GM21723 (cell line): ENCODE results near the gene CNPY4.
"Not testable (repeated sequence)": the region's sequence is repeated elsewhere in the genome, so short reads cannot be mapped to it uniquely, and the experiment has no call there.

Source experiments
- ATAC-seq: cut with Tn5 transposase; IDR thresholded peaks from one replicate; pipeline ENCODE4 v1.9.1; 2021; ENCODE audit warnings: mild to moderate bottlenecking, moderate library complexity; ENCODE audit not compliant: unreplicated experiment

The CNPY4 gene

DNA sequence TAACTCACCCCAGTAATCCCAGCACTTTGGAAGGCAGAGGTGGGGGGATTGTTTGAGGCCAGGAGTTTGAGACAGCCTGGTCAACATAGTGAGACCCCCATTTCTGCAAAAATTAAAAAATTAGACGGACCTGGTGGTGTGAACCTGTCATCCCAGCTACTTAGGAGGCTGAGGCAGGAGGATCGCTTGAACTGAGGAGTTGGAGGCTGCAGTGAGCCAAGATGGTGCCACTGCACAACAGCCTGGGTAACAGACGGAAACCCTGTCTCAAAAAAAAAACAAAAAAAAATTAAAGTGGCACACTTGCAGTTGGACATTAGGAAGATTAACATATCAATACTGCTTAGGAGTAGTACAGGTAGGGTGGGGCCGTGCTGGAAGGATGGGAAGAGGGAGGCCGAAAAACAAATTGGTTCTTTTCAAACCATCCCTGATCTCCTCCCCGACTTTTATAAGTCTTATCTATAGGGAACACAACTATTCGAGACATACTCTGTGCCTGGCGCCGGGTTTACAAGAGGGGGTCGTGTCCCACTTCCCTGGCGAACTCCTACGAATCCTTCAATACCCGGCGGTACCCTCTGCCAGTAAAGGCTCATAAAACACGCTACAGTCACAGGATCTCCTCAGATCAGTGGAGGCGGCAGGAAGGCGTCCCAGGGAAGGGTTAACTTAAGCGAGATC, 904 bp upstream of the CNPY4 start:
- no peak for ATAC-seq

DNA sequence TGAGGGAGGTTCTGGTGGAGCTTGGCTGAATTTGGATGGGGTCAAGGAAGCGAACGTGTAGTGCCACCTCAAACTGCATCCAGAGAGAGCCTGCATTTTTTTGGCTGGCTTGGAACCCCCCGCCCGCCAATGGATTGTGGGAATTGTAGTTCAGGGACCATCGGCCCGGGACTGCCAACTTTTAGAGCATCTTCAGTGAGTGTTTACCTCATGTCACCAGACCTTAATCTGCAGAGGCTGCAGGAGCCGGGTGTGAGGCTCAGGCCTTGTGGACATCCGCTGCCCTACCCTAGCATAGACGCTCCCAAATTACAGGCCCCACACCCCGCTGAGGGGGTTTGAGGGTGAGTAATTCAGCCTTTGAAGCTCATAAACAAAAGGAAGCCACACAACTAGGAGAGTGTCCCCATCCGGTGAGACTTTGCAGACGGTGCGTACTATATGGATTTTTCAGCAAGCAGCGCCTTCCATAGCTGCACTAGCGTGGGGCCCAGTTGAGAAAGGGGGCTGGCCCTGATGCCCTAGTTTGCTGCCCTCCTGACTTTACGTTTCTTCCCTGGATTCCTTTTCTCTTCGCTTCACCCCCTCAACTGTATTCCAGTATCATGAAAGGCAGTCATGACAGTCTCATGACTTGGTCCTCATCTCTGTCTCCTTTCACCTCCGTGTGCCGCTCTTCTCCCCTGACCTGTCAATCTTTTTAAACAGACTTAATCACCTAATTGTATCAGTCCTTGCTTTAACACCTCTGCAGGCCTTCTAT, 717 bp downstream of the CNPY4 start:
- peak; percentile 40 for ATAC-seq

DNA sequence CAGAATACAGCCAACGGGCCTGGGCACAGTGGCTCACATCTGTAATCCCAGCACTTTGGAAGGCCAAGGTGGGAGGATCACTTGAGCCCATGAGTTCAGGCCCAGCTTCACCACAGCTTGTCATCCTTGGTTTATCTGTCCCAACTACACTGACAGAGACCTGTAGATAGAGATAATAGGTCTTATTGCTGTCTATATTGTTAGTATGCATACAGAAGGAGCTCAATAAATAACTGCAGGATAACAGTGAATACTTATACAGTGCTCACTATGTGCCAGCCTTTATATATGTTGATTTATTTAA, 1.3 kb downstream of the CNPY4 start:
- ATAC-seq: no peak

DNA sequence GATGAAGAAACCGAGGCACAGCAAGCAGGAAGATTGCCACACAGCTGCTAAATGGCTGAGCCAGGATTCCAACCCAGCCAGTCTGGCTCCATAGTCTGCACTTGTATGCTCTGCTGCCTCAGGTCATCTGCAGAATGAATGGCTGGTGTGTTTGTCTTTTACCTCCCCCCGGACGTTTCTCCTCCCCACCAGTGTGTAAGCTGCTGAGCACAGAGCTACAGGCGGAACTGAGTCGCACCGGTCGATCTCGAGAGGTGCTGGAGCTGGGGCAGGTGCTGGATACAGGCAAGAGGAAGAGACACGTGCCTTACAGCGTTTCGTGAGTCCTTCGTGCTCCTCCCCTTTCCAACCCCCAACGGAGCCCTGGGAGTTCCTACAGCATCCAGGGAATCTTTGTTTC, 2.6 kb downstream of the CNPY4 start:
- no peak for ATAC-seq

DNA sequence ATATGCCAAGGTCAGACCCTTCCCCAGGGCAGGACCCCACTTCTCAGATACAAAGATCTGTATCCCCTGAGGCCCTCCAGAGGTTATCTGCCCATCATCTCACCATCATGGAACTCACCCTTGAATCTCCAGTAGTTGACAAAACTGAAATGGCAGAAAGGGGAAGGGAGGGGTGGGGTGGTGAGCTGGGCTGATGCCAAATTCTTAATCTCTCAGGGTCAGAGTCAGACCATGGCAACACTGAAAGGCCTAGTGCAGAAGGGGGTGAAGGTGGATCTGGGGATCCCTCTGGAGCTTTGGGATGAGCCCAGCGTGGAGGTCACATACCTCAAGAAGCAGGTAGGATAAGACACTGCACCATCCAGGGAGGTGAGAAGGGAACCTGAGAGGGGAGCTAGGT, 3.1 kb downstream of the CNPY4 start:
- ATAC-seq: no peak

DNA sequence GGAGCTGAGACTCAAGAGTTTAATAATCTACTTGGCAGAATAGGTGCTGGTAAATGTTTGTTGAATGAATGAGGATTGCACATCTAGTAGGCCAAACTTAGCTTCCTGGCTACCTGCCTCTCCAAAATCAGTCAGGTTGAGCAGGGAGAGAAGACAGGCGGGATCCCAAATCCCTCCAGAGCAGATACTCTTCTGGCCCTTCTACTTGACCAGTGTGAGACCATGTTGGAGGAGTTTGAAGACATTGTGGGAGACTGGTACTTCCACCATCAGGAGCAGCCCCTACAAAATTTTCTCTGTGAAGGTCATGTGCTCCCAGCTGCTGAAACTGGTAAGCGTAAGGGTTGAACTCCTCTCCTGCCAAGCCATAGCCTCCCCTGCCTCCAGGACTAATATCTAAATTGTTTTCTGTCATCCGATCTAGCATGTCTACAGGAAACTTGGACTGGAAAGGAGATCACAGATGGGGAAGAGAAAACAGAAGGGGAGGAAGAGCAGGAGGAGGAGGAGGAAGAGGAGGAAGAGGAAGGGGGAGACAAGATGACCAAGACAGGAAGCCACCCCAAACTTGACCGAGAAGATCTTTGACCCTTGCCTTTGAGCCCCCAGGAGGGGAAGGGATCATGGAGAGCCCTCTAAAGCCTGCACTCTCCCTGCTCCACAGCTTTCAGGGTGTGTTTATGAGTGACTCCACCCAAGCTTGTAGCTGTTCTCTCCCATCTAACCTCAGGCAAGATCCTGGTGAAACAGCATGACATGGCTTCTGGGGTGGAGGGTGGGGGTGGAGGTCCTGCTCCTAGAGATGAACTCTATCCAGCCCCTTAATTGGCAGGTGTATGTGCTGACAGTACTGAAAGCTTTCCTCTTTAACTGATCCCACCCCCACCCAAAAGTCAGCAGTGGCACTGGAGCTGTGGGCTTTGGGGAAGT, 5.1 kb downstream of the CNPY4 start:
- ATAC-seq: no peak

DNA sequence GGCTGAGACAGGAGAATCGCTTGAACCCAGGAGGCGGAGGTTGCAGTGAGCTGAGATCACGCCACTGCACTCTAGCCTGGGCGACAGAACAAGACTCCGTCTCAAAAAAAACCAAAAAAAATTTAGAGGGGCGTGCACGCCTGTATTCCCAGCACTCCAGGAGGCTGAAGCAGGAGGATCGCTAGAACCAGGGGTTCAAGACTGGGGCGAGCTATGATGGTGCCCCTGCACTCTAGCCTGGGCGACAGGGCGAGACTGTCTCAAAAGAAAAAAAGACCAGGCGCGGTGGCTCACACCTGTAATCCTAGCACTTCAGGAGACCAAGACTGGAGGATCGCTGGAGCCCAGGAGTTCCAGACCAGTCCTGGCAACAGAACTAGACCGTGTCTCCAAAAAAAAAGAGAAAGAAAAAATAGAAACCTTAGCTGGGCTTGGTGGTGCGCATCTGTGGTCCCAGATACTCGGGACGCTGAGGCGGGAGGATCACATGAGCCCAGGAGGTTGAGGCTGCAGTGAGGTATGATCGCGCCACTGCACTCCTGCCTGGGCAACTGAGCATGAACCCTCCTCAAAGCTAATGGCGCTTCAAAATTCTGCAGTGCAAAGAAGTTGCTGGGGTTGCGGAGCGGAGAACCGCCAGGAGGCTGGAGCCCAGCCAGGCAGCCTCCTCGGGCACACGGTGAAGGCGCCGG, 7.0 kb downstream of the CNPY4 start:
- peak; percentile 24 for ATAC-seq

DNA sequence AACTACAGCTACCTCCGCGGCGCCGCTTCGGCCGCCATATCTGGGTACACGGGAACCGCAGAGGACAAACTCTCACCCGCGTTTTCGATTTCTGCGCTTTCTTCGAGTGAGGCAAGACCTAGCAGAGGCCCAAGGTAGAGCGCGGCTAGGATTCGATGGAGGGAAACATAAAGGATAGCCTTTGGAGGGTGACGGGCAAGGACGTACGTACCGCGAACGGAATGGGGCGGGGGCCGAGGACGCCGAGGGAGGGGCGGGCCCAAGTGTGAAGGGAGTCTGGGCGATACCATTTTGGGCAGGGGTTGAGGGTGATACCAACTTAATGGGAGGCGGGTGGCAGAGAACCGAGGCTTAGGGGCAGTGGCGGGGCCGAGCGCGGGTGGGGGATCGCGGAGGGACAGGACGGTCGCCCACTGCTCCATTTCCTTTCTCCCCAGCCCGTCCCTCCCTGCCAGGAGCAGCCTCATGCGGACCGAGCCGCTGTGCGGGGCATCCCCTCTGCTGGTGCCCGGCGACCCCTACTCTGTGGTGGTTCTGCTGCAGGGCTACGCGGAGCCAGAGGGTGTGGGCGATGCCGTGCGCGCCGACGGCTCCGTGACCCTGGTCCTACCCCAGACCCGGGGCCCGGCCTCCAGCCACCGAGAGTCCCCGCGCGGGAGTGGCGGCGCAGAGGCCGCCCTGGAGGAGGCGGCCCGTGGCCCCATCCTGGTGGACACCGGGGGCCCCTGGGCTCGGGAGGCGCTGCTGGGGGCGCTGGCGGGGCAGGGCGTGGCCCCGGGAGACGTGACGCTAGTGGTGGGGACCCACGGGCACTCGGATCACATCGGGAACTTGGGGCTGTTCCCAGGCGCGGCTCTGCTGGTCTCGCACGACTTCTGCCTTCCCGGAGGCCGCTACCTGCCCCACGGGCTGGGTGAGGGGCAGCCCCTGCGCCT, 7.8 kb downstream of the CNPY4 start, which contains the start of gene MBLAC1:
Gene MBLAC1, plus strand, starts transcription at position 37 of the 935 bp plus-strand sequence. Its CDS starts 429 bp downstream, at position 466.
- peak; percentile 67 for ATAC-seq

DNA sequence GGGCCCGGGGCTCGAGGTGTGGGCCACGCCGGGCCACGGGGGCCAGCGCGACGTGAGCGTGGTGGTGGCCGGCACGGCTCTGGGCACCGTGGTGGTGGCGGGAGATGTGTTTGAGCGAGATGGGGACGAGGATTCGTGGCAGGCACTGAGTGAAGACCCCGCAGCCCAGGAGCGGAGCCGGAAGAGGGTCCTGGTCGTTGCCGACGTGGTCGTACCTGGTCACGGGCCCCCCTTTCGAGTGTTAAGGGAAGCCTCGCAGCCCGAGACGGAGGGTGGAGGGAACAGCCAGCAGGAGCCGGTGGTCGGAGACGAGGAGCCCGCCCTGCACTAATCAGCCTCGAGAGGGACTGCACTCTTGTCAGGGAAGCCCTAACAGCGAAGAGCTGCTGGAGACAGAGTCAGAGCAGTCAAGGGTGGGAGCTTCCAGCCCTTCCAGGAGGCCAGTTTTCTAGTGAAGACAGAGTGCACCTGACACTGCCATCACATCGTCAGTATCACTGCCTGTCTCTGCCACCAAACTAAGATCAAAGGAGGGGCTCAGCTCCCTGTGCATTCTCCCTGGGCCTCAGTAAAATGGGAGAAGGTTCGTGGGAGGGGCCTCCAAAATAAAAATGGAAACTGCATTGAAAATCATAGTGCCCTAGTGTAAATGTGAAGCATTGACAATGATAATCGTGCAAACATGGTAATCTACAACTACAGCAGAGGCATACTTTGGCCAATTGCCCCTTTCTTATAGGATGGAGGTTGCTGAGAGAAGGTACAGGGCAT, 8.6 kb downstream of the CNPY4 start:
- no peak for ATAC-seq

DNA sequence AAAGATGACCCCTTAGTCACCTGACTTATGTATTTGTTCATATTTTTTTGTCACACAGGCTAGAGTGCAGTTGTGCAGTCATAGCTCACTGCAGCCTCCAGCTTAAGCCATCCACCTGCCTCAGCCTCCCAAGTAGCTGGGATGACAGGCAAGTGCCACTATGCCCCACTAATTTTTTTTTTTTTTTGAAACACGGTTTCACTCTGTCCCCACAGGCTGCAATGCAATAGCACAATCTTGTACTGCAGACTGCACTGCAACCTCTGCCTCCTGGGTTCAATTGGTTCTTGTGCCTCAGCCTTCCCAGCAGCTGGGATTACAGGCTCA, 9.2 kb downstream of the CNPY4 start:
- ATAC-seq: no peak

DNA sequence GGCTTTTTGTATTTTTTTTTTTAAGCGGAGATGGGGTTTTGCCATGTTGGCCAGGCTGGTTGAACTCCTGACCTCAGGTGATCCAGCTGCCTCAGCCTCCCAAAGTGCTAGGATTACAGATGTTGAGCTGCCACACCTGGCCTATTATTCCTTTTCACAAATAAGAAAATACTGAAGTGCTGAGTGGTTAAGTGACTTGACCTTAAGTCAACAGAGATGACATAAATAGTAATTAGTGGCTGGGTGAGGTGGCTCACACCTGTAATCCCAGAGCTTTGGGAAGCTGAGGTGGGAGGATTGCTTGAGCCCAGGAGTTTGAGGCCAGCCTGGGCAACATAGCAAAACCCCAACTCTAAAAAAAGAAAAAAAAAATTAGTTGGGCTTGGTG, 10.8 kb downstream of the CNPY4 start:
- not testable (repeated sequence) for ATAC-seq

DNA sequence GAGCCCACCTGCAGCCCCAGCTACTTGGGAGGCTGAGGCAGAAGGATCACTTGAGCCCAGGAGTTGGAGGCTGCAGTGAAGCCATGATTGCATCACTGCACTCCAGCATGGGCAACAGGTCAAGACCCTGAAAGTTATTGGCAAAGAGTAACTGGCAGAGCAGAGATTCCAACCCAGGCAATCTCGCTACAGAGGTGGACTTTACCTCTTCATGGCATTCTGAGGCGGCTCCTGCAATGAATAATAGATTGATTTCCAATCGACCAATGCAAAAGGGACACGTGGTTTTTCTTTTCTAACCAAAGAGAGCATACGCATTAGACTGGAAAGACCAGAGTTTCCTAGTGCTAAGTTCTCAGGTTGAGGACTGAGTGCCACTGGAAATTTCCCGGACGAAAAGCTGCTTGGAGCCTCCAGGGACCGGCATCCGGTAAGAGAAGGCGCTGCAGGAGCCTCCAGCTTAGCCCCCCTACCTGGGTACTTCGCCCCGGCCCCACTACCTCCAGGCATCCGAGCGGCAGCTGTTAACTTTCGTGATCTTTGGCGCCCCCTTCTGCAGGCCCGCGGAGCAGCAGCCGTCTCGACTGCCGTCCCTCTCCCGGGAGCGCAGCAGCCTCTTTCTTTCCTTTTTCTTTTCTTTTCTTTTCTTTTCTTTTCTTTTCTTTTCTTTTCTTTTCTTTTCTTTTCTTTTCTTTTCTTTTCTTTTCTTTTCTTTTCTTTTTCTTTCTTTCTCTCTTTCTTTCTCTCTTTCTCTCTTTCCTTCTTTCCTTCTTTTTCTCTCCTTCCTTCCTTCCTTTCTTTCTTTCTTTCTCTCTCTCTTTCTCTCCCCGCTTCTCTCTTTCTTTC, 11.4 kb downstream of the CNPY4 start:
- ATAC-seq: no peak

DNA sequence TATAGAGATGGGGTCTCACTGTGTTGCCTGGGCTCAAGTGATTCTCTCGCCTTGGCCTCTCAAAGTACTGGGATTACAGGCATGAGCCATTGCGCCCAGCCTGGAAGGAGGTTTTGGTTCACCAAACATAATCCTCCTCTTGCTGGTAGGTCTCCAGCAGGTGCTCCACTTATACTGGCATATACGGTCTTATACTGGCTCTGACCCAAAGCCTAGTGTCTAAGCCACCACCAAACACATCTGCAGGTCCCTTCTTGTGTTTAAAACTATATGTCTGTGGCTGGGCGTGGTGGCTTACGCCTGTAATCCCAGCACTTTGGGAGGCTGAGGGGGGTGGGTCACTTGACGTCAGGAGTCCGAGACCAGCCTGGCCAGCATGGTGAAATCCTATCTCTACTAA, 12.7 kb downstream of the CNPY4 start:
- no peak for ATAC-seq

DNA sequence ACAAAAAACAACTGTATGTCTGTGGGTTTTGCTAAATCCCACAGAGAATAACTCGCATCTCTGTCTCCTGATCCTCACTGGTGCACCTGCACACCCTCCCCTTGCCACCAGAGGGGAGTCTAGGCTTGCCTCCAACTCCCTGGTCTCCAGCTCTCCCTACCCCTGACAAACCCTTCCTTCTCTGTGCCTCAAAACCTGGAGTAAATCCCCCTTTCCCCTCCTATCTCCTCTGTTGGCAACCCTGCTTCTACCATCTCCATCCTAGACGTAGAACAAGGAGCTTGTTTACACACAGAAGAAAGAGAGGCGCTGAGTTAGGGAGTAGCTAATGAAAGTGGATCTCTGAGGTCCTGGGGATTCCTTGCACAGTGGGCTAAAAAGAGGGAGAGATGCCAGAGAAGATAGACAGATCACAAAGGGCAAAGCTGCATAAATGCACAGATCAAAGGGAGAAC, 13.3 kb downstream of the CNPY4 start:
- peak; percentile 58 for ATAC-seq

DNA sequence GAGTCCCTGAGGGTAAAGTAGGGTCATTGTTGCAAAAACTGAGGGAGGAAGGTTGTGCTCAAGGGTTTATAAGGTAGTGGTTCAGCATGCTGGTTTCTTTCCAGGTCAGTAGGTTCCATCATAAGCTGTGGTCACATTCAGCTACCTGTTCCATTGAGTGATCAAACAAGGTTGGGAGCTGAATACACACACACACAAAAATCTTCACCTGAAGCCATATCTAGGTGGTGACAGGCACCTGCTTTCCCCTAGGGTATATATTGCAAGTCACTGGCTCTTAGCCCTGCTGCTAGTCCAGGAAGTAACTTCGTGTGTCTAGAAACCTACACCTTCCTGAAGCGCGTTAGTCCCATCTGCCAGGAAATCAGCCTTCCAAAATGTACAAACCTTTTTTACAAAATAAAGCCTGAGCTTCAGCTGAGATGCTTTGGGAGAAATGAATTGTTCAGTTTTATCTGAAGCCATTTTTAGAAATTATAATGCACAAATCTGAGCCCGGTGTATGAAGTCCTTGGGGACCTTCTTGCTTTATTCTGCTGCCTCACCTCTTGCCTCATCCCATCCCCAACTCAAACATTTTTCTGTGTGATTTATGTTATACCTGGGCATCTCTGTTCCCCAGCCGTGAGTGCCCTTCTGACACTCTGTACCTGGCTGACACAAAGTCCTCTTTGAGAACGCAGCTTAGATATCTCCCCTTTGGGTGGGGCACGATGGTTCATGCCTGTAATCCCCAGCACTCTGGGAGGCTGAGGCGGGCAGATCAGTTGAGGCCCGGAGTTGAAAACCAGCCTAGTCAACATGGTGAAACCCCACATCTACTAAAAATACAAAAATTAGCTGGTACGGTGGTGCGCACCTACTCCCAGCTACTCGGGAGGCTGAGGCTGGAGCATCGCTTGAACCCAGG, 18.7 kb downstream of the CNPY4 start:
- no peak for ATAC-seq

DNA sequence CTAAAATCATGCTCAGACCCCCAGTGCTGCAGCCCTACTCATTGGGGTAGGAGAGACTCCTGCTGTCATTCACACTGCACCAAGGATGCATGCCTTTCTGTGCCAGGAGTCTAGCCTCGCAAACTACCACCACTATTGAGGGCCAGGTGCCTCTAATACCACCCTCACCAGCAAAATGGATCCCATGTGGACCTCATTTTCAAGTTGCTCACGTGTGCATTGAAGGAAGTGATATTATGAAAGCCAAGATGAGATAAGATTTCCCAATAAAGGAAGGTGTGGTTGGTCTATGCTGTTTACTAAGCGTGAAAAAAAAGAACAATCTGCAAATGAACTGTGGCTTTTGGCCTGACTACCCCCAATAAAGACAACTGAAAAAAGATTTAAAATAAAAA, 22.1 kb downstream of the CNPY4 start:
- no peak for ATAC-seq

DNA sequence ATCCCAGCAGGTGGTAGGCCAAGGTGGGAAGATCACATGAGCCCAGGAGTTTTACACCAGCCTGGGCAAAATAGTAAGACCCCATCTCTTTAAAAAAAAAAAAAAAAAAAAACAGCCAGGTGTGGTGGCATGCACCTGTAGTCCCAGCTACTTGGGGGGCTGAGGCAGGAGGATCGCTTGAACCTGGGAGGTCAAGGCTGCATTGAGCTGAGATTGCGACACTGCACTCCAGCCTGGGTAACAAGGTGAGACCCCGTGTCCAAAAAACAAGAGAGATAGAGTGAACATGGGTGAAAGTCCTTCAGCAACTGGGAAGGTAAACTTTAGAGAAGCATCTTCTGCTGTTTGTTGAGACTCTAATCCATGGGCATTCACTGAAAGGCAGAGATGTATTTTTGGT, 23.0 kb downstream of the CNPY4 start:
- ATAC-seq: no peak
